Neural cell (in vitro differentiated cells): ENCODE results near the gene DPF1.

Experiments used
- CTCF ChIP-seq: fragments of 450-650 bp; IDR thresholded peaks from 2 replicates; pipeline ENCODE4 v1.5.1; 2014; ENCODE audit warnings: antibody characterized with exemption, mild to moderate bottlenecking, moderate library complexity; ENCODE audit not compliant: poor library complexity, severe bottlenecking
- EP300 ChIP-seq: fragments of 450-650 bp; conservative IDR thresholded peaks from 2 replicates; pipeline ENCODE4 v1.6.1; 2014; ENCODE audit warnings: antibody characterized with exemption, mild to moderate bottlenecking, moderate library complexity; ENCODE audit not compliant: poor library complexity, severe bottlenecking
- EZH2 ChIP-seq: fragments of 200-600, 300-800 bp; shearing (Covaris generic), sonication (generic); IDR thresholded peaks from 2 replicates; pipeline ENCODE4 v1.6.1; 2014; ENCODE audit warnings: antibody characterized with exemption, low read length, borderline replicate concordance, mild to moderate bottlenecking; ENCODE audit not compliant: insufficient read depth, poor library complexity, severe bottlenecking
- RAD21 ChIP-seq: fragments of 450-650 bp; conservative IDR thresholded peaks from 2 replicates; pipeline ENCODE4 v1.6.1; 2014; ENCODE audit warnings: antibody characterized with exemption, mild to moderate bottlenecking, moderate library complexity

GRCh38 chr19:38255383-38256014 is 31.5 kb upstream of the DPF1 start:
- TF ChIP-seq CTCF, result no peak
- no peak for TF ChIP-seq EZH2
- no peak for TF ChIP-seq EP300
- TF ChIP-seq RAD21, result no peak
